ENCODE measurements around the gene AKR7A3.
"Not testable (repeated sequence)": the region's sequence is repeated elsewhere in the genome, so short reads cannot be mapped to it uniquely, and the experiment has no call there.

The AKR7A3 gene

GRCh38 chr1:19288324-19289241 is at the start of gene AKR7A3:
TSS of gene AKR7A3 (minus strand) at chr1:19288770. CDS start at chr1:19288709, 61 bp downstream.
- in situ Hi-C loops (cut with MboI; ENCODE audit: low sequenced_read_pairs), result not testable (repeated sequence)

- in situ Hi-C loops (cut with MboI; ENCODE audit: low sequenced_read_pairs), result no loop called here
Measured at GRCh38 chr1:19338323-19338762, 49.8 kb upstream of the AKR7A3 start.

DNA sequence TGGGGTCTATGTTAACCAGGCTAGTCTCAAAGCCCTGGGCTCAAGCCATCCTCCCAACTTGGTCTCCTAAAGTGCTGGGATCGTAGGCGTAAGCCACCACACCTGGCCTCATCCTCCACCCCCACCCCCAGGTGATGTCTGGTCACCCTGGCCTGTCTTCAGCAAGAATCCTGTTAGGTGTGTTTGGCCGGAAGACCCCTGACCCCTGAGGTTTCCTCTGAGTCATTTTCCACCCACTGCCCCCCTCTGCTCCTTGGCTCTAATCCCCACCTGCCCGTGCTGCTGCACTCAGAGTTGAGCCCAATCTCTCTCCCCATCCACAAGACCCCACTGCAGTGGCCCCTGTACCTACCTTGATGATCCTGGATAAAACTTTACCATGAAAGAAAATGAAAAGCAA is 48.7 kb upstream of the AKR7A3 start:
- in situ Hi-C loops (cut with MboI; ENCODE audit: low sequenced_read_pairs), result no loop called here

- in situ Hi-C loops (cut with MboI; ENCODE audit: low sequenced_read_pairs), result no loop called here
Measured at GRCh38 chr1:19336543-19336942, 48.0 kb upstream of the AKR7A3 start.

DNA sequence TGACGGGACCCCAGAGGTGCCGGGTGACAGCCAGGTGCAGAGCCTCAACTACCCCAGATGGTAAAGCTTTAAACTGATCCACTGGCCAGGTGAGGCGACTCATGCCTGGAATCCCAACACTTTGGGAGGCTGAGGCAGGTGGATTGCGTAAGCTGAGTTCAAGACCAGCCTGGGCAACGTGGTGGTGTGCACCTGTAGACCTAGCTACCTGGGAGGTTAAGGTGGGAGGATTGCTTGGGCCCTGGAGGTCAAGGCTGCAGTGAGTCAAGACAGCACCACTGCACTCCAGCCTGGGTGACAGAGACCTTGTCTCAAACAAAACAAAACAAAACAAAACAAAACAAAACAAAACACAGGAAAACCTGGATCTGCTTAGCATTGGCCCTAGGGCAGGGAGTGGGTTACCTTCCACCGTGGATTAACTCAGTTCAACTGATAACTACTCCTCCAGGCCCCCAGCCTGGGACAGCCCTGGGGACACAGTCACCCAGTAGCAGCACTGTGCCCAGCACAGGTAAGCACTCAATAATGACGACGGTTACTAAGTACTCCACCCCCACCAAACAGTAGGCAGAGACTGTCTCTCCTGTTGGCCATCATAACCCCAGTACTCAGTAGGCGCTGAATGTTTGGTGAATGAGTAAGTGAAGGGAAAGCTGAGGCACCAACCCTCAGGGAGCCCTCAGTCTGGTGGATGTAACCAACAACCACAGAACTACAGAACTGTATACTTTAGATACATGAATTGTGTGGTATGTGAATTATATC is 45.2 kb upstream of the AKR7A3 start:
- in situ Hi-C loops (cut with MboI; ENCODE audit: low sequenced_read_pairs), result no loop called here

DNA sequence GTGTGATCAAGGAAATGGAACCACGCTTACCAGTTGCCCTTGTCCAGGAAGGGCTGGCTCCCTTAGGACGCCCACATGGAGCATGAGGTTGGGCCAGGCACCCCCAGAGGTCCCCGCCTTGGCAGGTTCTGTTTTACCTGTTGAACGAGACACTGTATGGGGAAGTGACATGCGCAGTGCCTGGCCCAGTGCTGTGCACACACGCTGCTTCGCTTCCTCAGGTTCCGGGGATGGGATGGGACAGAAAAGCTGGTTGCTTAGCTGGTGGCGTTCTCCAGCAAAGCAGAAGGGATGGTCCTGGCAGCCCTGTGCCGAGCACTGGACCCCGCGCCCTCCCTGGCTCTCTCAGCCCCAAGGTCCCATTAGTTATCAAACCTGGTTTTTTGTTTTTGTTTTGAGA is 44.3 kb upstream of the AKR7A3 start:
- in situ Hi-C loops (cut with MboI; ENCODE audit: low sequenced_read_pairs), result no loop called here

GRCh38 chr1:19331262-19331878 is 42.8 kb upstream of the AKR7A3 start:
- in situ Hi-C loops (cut with MboI; ENCODE audit: low sequenced_read_pairs), result no loop called here

- in situ Hi-C loops (cut with MboI; ENCODE audit: low sequenced_read_pairs), result no loop called here
Measured at GRCh38 chr1:19330449-19331135, 42.0 kb upstream of the AKR7A3 start.

GRCh38 chr1:19329611-19330010 is 41.0 kb upstream of the AKR7A3 start:
- in situ Hi-C loops (cut with MboI; ENCODE audit: low sequenced_read_pairs), result no loop called here

GRCh38 chr1:19329188-19329587 is 40.6 kb upstream of the AKR7A3 start:
- in situ Hi-C loops (cut with MboI; ENCODE audit: low sequenced_read_pairs), result no loop called here

- in situ Hi-C loops (cut with MboI; ENCODE audit: low sequenced_read_pairs), result no loop called here
Measured at GRCh38 chr1:19328486-19328885, 39.9 kb upstream of the AKR7A3 start.

- in situ Hi-C loops (cut with MboI; ENCODE audit: low sequenced_read_pairs), result no loop called here
Measured at GRCh38 chr1:19327736-19328135, 39.2 kb upstream of the AKR7A3 start.

GRCh38 chr1:19327301-19327700 is 38.7 kb upstream of the AKR7A3 start:
- in situ Hi-C loops (cut with MboI; ENCODE audit: low sequenced_read_pairs), result no loop called here

DNA sequence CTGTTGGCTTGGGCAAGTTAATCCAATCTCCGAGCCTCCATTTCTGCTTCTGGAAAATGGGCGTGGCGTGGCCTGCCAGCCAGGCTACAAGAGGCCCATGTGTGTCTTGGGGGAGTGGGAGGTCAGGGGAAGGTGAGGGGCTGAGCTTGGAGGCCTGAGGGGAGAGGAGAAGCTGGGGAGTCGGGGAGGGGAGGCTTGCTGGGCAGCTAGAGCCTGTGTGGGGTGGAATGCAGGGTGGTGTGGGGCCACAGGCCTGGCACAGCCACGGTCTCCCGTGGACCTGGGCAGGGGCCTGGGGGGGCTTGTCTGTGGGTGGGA is 38.1 kb upstream of the AKR7A3 start:
- in situ Hi-C loops (cut with MboI; ENCODE audit: low sequenced_read_pairs), result no loop called here

- in situ Hi-C loops (cut with MboI; ENCODE audit: low sequenced_read_pairs), result no loop called here
Measured at GRCh38 chr1:19325958-19326747, 37.6 kb upstream of the AKR7A3 start.

- in situ Hi-C loops (cut with MboI; ENCODE audit: low sequenced_read_pairs), result no loop called here
Measured at GRCh38 chr1:19325368-19325957, 36.9 kb upstream of the AKR7A3 start.

DNA sequence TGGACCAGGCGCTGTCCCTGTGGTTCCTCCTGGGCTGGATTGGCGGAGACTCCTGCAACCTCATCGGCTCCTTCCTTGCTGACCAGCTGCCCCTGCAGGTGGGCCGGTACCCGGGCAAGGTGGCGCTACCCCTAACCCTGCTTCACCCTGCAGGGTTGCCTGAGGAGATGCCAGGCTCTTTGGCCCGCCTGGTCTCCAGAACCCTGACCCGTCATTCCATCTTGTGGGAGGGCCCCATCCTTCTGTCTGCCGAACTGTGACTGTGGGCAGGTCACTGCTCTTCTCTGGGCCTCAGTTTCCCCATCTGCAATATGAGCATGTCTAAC is 36.1 kb upstream of the AKR7A3 start:
- in situ Hi-C loops (cut with MboI; ENCODE audit: low sequenced_read_pairs), result no loop called here

- in situ Hi-C loops (cut with MboI; ENCODE audit: low sequenced_read_pairs), result no loop called here
Measured at GRCh38 chr1:19323987-19324664, 35.6 kb upstream of the AKR7A3 start.

GRCh38 chr1:19322481-19322880 is 33.9 kb upstream of the AKR7A3 start:
- in situ Hi-C loops (cut with MboI; ENCODE audit: low sequenced_read_pairs), result no loop called here
